GM21515 (cell line): ENCODE data around the gene KIF6.

Experiments
- ATAC-seq: cut with Tn5 transposase; IDR thresholded peaks from one replicate; pipeline ENCODE4 v1.9.1; 2021; ENCODE audit not compliant: unreplicated experiment

The KIF6 gene

GRCh38 chr6:39388606-39389483 lies 336.4 kb downstream of the KIF6 start:
- no peak for ATAC-seq

- no peak for ATAC-seq
These were observed 337.4 kb downstream of the KIF6 start for GRCh38 chr6:39387785-39388184.

- no peak for ATAC-seq
These were observed 338.7 kb downstream of the KIF6 start for GRCh38 chr6:39386487-39386886.

GRCh38 chr6:39381550-39382140 lies 343.6 kb downstream of the KIF6 start:
- no peak for ATAC-seq

GRCh38 chr6:39380837-39381549 lies 344.2 kb downstream of the KIF6 start:
- ATAC-seq: no peak

- no peak for ATAC-seq
These were observed 346.2 kb downstream of the KIF6 start for GRCh38 chr6:39378960-39379425.

GRCh38 chr6:39378175-39378959 lies 346.8 kb downstream of the KIF6 start:
- ATAC-seq: no peak

- ATAC-seq: no peak
These were observed 347.7 kb downstream of the KIF6 start for GRCh38 chr6:39377539-39377950.

- no peak for ATAC-seq
These were observed 349.8 kb downstream of the KIF6 start for GRCh38 chr6:39375405-39375804.

DNA sequence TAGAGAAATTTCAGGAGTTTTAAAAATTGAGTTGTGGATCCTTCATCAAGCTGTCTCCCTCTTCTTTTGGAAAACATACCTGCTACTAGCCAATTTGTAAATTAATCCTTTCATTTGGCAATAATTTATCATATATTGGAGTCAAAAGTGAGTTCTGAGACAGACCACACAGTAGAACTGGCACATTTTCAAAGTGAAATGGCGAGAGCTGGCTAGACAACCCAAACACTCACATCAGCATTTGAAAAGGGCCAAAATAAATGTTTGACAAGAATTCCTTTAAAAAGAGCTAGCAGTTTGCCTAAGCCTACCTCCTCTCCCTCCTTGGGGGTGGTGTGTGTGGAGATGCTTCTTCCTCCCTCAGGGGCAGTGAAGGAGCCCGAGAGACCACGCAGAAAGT lies 354.8 kb downstream of the KIF6 start:
- ATAC-seq: no peak

GRCh38 chr6:39369987-39370386 lies 355.2 kb downstream of the KIF6 start:
- no peak for ATAC-seq

GRCh38 chr6:39367700-39368099 lies 357.5 kb downstream of the KIF6 start:
- no peak for ATAC-seq

DNA sequence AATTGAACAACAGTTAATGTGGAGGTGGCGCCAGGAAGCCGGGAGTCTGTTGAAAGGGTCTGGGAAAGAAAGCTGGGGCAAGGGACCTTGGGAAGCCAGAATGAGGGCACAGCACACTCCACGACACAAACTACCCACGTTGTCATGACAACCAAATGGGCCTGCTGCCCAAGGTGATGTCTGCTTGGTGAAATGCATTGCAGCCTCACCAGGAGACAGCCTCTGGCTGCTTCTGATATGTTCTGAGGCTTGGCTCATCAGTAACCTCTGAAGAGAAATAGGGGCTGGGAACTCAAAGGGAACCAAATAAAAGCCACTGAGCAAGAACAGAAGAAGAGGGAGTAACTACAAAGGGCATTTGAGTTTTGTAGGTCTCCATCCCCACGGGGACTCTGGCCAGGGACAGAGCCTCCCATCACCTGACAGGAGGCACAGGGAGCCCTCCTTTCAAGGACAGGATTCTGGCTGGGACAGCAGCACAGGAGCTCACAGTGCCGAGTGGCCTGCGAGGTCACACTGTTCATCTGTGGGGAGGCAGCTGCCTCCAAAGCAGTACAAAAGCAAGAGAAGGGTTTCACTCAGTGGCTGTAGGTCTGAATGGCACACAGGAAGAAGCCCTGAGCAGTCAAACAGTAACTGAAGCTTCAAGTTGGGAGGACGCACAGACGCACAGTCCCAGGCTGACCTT lies 358.1 kb downstream of the KIF6 start:
- no peak for ATAC-seq

DNA sequence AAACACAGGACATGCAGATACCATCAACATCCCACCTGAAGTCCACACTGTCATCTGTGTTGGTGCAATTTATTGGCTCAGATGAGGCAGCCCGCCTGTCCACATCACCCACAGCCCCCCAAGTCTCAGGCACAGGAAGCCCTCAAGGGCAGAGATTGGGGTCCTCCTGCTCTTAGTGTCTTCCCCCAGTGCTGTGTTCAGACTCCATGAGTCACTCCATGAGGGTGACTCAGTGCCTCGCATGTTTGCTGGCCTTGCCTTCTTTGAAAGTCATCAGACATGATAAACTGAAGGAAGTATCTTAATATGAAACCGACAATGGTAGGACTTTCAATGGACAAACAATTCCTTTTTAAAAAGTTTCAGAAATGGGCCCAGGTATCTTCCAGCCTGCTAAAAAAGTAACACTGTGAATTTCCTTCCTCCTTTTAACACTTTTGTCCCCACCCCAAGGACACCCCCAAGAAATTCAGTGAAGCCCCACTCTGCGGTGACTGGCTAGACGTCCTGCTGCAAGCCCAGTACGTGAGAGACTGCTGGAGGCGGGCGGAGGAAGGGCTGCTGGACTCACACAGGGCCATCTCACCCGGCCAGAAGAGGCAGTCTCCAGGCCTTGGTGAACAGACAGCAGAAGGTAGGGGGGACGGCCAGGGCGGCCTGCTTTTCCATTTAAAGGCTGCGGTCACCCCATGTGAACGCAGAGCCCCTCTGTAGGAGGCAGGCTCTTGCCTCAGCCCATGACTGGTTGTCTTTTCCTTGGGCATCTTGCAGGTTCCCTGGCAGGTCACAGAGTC lies 359.7 kb downstream of the KIF6 start:
- no peak for ATAC-seq

GRCh38 chr6:39363280-39363679 lies 361.9 kb downstream of the KIF6 start:
- ATAC-seq: no peak

DNA sequence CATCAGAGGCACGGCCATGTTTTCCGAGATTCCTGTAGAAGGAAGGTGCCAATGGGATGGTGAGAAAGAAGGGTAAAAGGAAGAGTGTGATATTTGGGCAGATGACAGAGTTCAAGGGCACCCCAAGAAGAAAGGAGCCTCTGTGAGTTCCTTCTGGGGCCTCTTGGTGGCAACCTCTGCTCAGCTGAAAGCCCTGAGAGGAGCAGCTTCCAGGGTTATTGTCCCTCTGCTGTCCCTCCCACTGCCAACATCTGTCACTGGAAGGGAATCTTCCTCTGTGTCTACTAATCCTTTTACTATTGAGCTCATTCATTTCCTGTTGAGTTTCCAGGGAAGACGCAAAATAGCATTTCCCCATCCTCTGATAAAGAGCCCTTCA lies 362.7 kb downstream of the KIF6 start:
- ATAC-seq: no peak

- ATAC-seq: peak; percentile 85
These were observed 363.3 kb downstream of the KIF6 start for GRCh38 chr6:39361657-39362486.

DNA sequence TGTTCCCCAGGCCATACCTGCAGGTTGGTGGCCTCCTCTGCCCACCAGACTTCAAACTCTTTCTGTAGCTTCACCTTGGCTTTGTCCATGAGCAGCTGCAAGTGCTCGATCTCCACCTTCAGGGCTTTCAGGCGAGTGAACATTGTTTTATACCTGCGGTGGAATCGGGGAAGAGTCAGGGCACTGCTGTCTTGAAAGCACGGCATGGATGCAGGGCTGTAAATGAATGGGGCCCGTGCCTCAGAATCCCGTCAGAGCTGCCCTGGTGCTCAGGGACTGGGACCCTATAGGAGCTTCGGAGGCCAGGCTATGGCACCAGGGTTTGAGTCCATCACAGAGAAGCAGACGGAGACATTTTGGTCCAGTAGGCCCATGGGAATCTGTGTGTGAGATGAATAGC lies 364.8 kb downstream of the KIF6 start:
- no peak for ATAC-seq
